GM18511 (cell line): Measurements from ENCODE around the gene EPS8L2.
A peak's percentile ranks its signal among the peaks of the same experiment; 100 is the strongest.

Experiments
- ATAC-seq: cut with Tn5 transposase; IDR thresholded peaks from one replicate; pipeline ENCODE4 v1.9.1; 2021; ENCODE audit warnings: mild to moderate bottlenecking, moderate library complexity; ENCODE audit not compliant: unreplicated experiment

The EPS8L2 gene

DNA sequence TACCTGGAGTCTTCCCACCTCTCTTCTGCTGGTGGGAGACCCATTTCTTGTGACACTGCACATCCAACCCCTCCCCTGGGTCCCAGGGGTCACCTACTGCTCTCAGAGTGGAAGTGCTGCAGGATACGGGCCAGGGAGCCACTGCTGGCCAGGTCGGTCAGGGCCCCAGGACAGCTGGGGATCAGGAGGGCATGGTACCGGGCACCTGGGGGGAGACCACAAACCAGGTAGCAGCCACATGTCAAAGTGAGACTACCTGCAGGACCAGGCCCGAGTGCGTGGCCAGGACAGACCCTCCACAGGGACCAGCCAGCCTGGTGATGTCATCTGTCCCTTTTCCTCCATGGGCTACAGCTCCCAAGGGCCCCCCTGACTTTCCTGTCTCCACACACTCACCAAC lies 67.4 kb downstream of the EPS8L2 start:
- ATAC-seq, result no peak

- ATAC-seq, result no peak
Observed at GRCh38 chr11:773830-774229, 67.8 kb downstream of the EPS8L2 start.

DNA sequence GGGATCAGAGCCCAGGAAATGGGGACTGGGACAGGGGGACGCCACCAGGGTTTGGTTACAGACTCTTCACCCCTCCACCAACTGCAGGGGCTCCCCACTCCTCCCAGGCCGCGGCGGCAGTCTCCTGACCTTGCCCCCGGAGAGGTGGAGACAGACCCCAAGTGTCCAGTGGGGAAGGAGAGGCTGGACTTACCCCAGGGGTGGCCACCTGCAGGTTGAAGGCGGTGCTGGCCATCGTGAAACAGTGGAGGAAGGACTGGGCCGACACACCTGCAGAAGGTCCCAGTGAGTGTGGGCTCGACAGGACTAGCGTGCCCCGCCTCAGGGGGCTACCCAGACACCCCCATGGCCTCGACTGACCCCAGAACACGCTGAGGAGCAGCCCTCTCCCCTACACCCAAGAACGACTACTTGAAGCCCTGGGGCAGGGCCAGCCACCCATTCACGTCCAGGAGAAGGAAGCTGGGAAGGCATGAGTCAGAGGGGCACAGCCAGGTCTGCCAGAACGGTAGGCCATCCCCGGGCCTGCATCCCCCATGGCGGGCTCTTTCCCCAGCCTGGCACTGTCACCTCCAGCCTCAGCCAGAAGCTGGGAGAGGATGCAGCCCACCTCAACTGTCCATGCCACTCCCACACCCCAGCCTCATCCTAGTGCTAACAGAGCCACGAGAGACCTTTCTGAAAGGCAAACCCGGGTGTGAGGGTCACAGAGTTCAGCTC lies 69.0 kb downstream of the EPS8L2 start:
- no peak for ATAC-seq

- no peak for ATAC-seq
Observed at GRCh38 chr11:776263-776560, 70.2 kb downstream of the EPS8L2 start.

DNA sequence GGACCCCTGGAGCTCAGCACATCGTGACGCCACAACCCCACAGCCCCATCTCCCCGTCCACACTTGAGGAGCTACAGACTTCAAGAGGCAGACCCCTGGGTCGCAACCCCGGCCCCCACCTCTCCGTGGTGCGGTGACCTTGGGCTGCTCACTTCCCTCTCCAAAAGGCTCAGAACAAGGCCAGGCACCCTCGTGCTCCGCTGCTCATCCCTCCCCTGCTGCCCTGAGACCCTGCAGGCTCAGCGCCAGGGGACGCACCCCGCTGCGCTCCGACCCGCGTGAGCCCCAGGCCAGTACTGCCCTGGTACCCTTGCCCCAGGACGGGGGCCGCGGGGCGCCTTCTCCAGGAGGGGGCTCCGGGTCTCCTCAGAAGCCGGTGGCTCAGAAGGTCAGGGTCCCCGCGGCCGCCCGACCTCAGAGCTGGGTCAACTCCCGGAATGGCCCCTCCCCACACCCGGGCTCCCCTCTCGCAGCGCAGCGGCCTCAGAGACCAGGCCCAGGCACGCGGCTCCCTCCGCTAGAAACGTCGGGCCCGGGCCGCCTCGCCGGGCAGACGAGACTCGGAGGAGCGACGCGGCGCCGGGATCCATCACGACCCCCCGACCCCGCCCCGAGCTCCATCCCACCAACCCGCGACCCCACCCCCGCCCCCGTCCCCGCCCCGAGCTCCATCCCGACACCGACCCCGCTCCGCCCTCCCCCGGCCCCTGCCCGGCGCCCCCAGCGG lies 70.7 kb downstream of the EPS8L2 start:
- ATAC-seq, result peak; percentile 40
